HepG2 (cell line): ENCODE data around the gene TMEM8B. TPM values are rescaled to one million over a fixed set of nuclear protein-coding genes. Genes with fewer than 3 reads are reported as not detected.

ENCODE experiments used
- ATAC-seq: fragments of 200-7000 bp; cut with Tn5 transposase; 3 replicates; pipeline ENCODE4 v1.9.1; 2020; ENCODE audit warnings: mild to moderate bottlenecking, moderate library complexity
- BruUV-seq: library from RNA; stranded (reverse); fragments of 400-500 nt; replicated peaks from 2 replicates; lab custom pipeline; 2021; lab: Mats Ljungman, UMichigan
- CTCF ChIA-PET: fragments of 300-600 bp; formaldehyde crosslinking; extraction: SDS; loops from one replicate; lab custom pipeline; 2021; ENCODE audit warnings: low total read pairs, inconsistent platforms, low intra/inter-chr PET ratio; lab: Yijun Ruan, JAX
- POLR2A ChIA-PET: fragments of 350-600 bp; sonication (Branson Sonifier 250); formaldehyde crosslinking; loops from one replicate; lab custom pipeline; 2020; ENCODE audit warnings: antibody characterized with exemption, inconsistent platforms; lab: Yijun Ruan, JAX
- DNase-seq: peaks from one replicate; pipeline ENCODE4 v3.0.0-alpha.2; 2015; ENCODE audit warnings: low spot score
- FAIRE-seq: peaks from 3 replicates; lab custom pipeline; 2011; peaks lifted over from hg19 to GRCh38; lab: Jason Lieb, UNC
- H2AFZ ChIP-seq: one replicate; pipeline ENCODE4 v1.6.1; 2011; ENCODE audit warnings: low read length, inconsistent platforms
- H3K27ac ChIP-seq: fragments of 300-600 bp; 3 replicates; pipeline ENCODE4 v1.8.0; 2011; ENCODE audit warnings: mixed run types, mild to moderate bottlenecking, mixed read lengths, low read length, inconsistent platforms; ENCODE audit not compliant: insufficient read depth; ENCODE audit errors: extremely low read length
- H3K27me3 ChIP-seq, 2 experiments: fragments of 200-600 bp in 1 of 2; 2 replicates in 1 of 2; 3 replicates in 1 of 2; pipeline versions ENCODE4 v1.6.0 to v1.8.0; 2011; ENCODE audit warnings: low read length in 2 of 2, mild to moderate bottlenecking in 2 of 2, moderate library complexity in 2 of 2, inconsistent platforms in 1 of 2; ENCODE audit not compliant: insufficient read depth in 2 of 2, control insufficient read depth in 1 of 2
- H3K36me3 ChIP-seq, 2 experiments: fragments of 200-600 bp in 1 of 2; replicated peaks in 1 of 2; 2 replicates in 1 of 2; 3 replicates in 1 of 2; pipeline versions ENCODE4 v1.5.1 to v1.8.0; 2011; ENCODE audit warnings: low read length in 2 of 2, inconsistent platforms in 1 of 2; ENCODE audit not compliant: insufficient read depth in 2 of 2, control insufficient read depth in 1 of 2
- H3K4me1 ChIP-seq: 2 replicates; pipeline ENCODE4 v1.5.1; 2012; ENCODE audit warnings: low read length, inconsistent platforms; ENCODE audit not compliant: insufficient read depth
- H3K4me2 ChIP-seq: 2 replicates; pipeline ENCODE4 v1.6.0; 2011; ENCODE audit warnings: low read depth, low read length, inconsistent platforms
- H3K4me3 ChIP-seq, 3 experiments: fragments of 200-600 bp in 1 of 3; sonication (generic), shearing (Covaris generic) in 1 of 3; replicated peaks in 1 of 3; 2 replicates each; pipeline ENCODE4 v1.5.1; 2011 to 2016; ENCODE audit warnings: low read length in 3 of 3, inconsistent platforms in 2 of 3, low read depth in 2 of 3, mild to moderate bottlenecking in 2 of 3, control low read depth in 1 of 3, mixed read lengths in 1 of 3; ENCODE audit not compliant: insufficient read depth in 1 of 3
- H3K79me2 ChIP-seq: one replicate; pipeline ENCODE4 v1.6.1; 2011; ENCODE audit warnings: low read length, inconsistent platforms; ENCODE audit not compliant: insufficient read depth
- H3K9ac ChIP-seq: 2 replicates; pipeline ENCODE4 v1.6.0; 2011; ENCODE audit warnings: mild to moderate bottlenecking, low read depth, low read length, inconsistent platforms; ENCODE audit not compliant: insufficient read depth
- H3K9me3 ChIP-seq: 2 replicates; pipeline ENCODE4 v1.5.1; 2012; ENCODE audit warnings: mild to moderate bottlenecking, low read length
- H4K20me1 ChIP-seq: 2 replicates; pipeline ENCODE4 v1.6.0; 2011; ENCODE audit warnings: inconsistent platforms, mild to moderate bottlenecking, low read length, moderate library complexity; ENCODE audit not compliant: insufficient read depth
- ARNT ChIP-seq: fragments of 450-650 bp; IDR thresholded peaks from 2 replicates; pipeline ENCODE4 v1.6.1; 2017
- ESRRA ChIP-seq: sonication (generic); formaldehyde crosslinking; IDR thresholded peaks from 2 replicates; pipeline ENCODE4 v1.5.1; 2020; ENCODE audit warnings: mild to moderate bottlenecking, low read depth, missing genetic modification reagents
- GABPA ChIP-seq, 2 experiments: IDR thresholded peaks; 2 replicates each; pipeline ENCODE4 v1.6.1; 2011 to 2016; ENCODE audit warnings: low read depth in 2 of 2, low read length in 1 of 2, missing biosample characterization in 1 of 2, missing genetic modification characterization in 1 of 2
- KLF16 ChIP-seq, 2 experiments: sonication (generic) in 1 of 2; formaldehyde crosslinking in 1 of 2; IDR thresholded peaks; 2 replicates each; pipeline versions ENCODE4 v1.6.1 to v1.8.0; 2016 to 2023; ENCODE audit warnings: missing genetic modification reagents in 2 of 2, missing compliant biosample characterization in 1 of 2
- MED13 ChIP-seq: sonication (generic); formaldehyde crosslinking; IDR thresholded peaks from 2 replicates; pipeline ENCODE4 v1.5.0; 2020; ENCODE audit warnings: missing genetic modification reagents
- NAIF1 ChIP-seq: sonication (generic); formaldehyde crosslinking; IDR thresholded peaks from 2 replicates; pipeline ENCODE4 v1.5.0; 2020; ENCODE audit warnings: mild to moderate bottlenecking, missing genetic modification reagents, borderline replicate concordance
- TEAD3 ChIP-seq: optimal IDR thresholded peaks from 2 replicates; pipeline ENCODE3; 2016; ENCODE audit warnings: borderline replicate concordance
- TOPORS ChIP-seq: sonication (generic); formaldehyde crosslinking; IDR thresholded peaks from 2 replicates; pipeline ENCODE4 v1.8.0; 2023; ENCODE audit warnings: mild to moderate bottlenecking, missing genetic modification reagents
- ZBTB7A ChIP-seq: sonication (generic); formaldehyde crosslinking; IDR thresholded peaks from 2 replicates; pipeline ENCODE4 v1.8.0; 2022; ENCODE audit warnings: mild to moderate bottlenecking, missing genetic modification reagents
- ZNF12 ChIP-seq: sonication (generic); formaldehyde crosslinking; IDR thresholded peaks from 2 replicates; pipeline ENCODE4 v1.5.0; 2020; ENCODE audit warnings: missing genetic modification reagents
- ZNF136 ChIP-seq: sonication (generic); formaldehyde crosslinking; IDR thresholded peaks from 2 replicates; pipeline ENCODE4 v1.8.1; 2022; ENCODE audit warnings: low read depth, mild to moderate bottlenecking, moderate library complexity, missing genetic modification reagents
- ZNF850 ChIP-seq: sonication (generic); formaldehyde crosslinking; conservative IDR thresholded peaks from 2 replicates; pipeline ENCODE4 v1.9.0; 2021; ENCODE audit warnings: mild to moderate bottlenecking, missing genetic modification reagents
- WGBS: methylation state at CpG from one replicate; pipeline ENCODE4 v1.1.6; 2017; ENCODE audit warnings: low lambda C conversion rate; 5-methylcytosine and 5-hydroxymethylcytosine counted together
- in situ Hi-C: cut with HindIII; loops from 2 replicates; pipeline ENCODE4 v1.10.0; 2017; ENCODE audit warnings: low pct_unique_long_range_greater_than_20kb; ENCODE audit not compliant: extremely low pct_ligation_motif_present
- intact Hi-C: fragments of 100-400 bp; cut with micrococcal nuclease; formaldehyde crosslinking; loops from one replicate; pipeline ENCODE4 v1.10.0; 2022; ENCODE audit not compliant: unreplicated experiment
- polyA plus RNA-seq, 8 experiments: library from polyadenylated mRNA; depleted of rRNA in 3 of 8; stranded (reverse) in 7 of 8; unstranded in 1 of 8; fragments of >200 nt; fragmentation: Illumina TruSeq in 4 of 8; extraction: Trizol in 4 of 8; gene quantifications; 2 replicates each; pipeline versions ENCODE4 v1.2.1 to v1.2.3, GENCODE V29; 2011 to 2016; ENCODE audit warnings: low read depth in 4 of 8, missing spikeins in 1 of 8, mixed read lengths in 1 of 8; ENCODE audit not compliant: insufficient read depth in 1 of 8
- total RNA-seq, 5 experiments: library from RNA; depleted of rRNA; stranded (reverse); fragments of >200 nt; fragmentation: Illumina TruSeq; extraction: Trizol; gene quantifications; 2 replicates each; pipeline ENCODE4 v1.2.3, GENCODE V29; 2016; ENCODE audit warnings: low read depth in 1 of 5
- TF ChIP-seq, protein P1 (sequence below): sonication (generic); formaldehyde crosslinking; IDR thresholded peaks from 2 replicates; pipeline ENCODE4 v1.4.0; 2020; ENCODE audit warnings: mild to moderate bottlenecking, missing genetic modification reagents
- TF ChIP-seq, protein P2 (sequence below): sonication (generic); formaldehyde crosslinking; IDR thresholded peaks from 2 replicates; pipeline ENCODE4 v1.8.0; 2022; ENCODE audit warnings: mild to moderate bottlenecking, missing genetic modification reagents; ENCODE audit not compliant: insufficient replicate concordance
- TF ChIP-seq, protein P3 (sequence below): IDR thresholded peaks from 2 replicates; pipeline ENCODE4 v1.6.1; 2012; ENCODE audit warnings: inconsistent platforms
- TF ChIP-seq, protein P4 (sequence below): sonication (generic); formaldehyde crosslinking; conservative IDR thresholded peaks from 2 replicates; pipeline ENCODE4 v1.4.0; 2020; ENCODE audit warnings: mild to moderate bottlenecking, missing genetic modification reagents, moderate library complexity

The TMEM8B gene
- total and polyA plus RNA-seq, 2 of the 13 experiments (the other 11 are each of a cell fraction or from before 2014, with no cell fraction given) = 2.1 to 2.7 TPM

DNA sequence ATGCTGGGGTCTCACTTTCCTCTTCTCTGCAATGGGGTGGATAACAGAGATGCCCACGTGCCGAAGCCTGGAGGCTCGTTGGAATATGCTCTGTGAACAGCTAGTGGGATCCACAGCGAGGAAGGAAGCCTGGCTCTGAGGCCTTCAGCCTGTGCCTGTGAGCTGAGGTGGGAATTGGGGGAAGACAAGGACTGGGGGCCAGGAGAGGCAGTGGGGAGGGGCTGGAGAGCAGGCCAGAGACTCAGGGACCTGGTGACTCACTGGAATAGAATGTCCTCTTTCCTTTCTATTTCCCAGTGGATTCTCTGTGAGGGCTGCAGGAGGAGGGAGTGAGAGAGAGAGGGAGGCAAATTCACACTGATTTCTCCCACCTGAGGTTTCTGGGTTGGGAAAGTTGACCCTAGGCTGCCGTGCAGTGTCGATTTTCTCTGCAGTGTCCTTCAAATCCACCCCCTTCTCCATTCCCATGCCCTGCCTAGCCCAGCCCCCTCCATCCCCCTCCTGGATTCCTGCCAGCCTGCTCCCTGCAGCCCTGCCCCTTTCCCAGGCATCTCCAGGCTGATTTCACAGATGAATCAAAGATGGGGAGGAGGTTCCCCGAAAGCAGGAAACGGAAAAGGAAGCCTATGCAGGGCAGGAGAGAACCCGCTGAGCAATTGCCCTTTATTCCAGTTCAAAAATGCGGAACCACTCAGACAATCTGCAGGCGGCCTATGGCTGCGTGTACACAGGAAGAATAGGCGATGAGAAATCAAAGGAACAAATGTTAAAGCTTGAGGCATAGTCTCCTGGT, 78.9 kb downstream of the TMEM8B start:
- Histone ChIP-seq H3K27ac (no peak overlapping the region), H3K4me1 (peaks cover 69% of the 10 kb centered on the region), H2AFZ (no peak overlapping the region), H4K20me1 (no peaks in the 10 kb centered on the region), H3K36me3 (no peaks in the 10 kb centered on the region), H3K79me2 (no peaks in the 10 kb centered on the region), H3K4me3 (peak overlapping the region; percentile 35 to 67 (median 52)), H3K27me3 (peaks cover 0 to 12% of the 10 kb centered on the region in 2 experiments; a peak in 2 of 5 replicates), H3K9ac (peak overlapping the region; percentile 57; the same call in 1 of the 2 replicates), H3K4me2 (peak overlapping the region; percentile 96), H3K9me3 (no peaks in the 10 kb centered on the region)
- ATAC-seq (peak; percentile 27), DNase-seq (peak; percentile 62), FAIRE-seq (peak; percentile 23)
- in situ Hi-C loops (no loop called here), intact Hi-C loops (no loop called here)
- POLR2A ChIA-PET = no interaction called here
- no TSS peak for BruUV-seq
- CTCF ChIA-PET = no interaction called here
- 0% methylated on average over 13 of the region's 13 CpGs for WGBS
- TF ChIP-seq ZBTB7A (CRISPR knock-in tag) (no peak), KLF16 (CRISPR knock-in tag; IDR thresholded peaks at IDR 0.05) (no peak), ZNF136 (CRISPR knock-in tag) (no peak), GABPA (IDR thresholded peaks at IDR 0.05; ENCODE audit: low read depth, low read length) (no peak), GABPA (CRISPR knock-in tag; IDR thresholded peaks at IDR 0.05; ENCODE audit: low read depth) (peak; percentile 53), ZNF850 (no peak), ESRRA (CRISPR knock-in tag) (no peak), MED13 (CRISPR knock-in tag) (no peak), TEAD3 (peak; percentile 60), ZNF12 (CRISPR knock-in tag) (no peak), NAIF1 (CRISPR knock-in tag) (no peak), ARNT (no peak), TOPORS (CRISPR knock-in tag) (no peak)
- TF ChIP-seq, protein P1, sequence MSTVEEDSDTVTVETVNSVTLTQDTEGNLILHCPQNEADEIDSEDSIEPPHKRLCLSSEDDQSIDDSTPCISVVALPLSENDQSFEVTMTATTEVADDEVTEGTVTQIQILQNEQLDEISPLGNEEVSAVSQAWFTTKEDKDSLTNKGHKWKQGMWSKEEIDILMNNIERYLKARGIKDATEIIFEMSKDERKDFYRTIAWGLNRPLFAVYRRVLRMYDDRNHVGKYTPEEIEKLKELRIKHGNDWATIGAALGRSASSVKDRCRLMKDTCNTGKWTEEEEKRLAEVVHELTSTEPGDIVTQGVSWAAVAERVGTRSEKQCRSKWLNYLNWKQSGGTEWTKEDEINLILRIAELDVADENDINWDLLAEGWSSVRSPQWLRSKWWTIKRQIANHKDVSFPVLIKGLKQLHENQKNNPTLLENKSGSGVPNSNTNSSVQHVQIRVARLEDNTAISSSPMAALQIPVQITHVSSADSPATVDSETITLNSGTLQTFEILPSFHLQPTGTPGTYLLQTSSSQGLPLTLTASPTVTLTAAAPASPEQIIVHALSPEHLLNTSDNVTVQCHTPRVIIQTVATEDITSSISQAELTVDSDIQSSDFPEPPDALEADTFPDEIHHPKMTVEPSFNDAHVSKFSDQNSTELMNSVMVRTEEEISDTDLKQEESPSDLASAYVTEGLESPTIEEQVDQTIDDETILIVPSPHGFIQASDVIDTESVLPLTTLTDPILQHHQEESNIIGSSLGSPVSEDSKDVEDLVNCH (CRISPR knock-in tag) = no peak
- TF ChIP-seq, protein P2, sequence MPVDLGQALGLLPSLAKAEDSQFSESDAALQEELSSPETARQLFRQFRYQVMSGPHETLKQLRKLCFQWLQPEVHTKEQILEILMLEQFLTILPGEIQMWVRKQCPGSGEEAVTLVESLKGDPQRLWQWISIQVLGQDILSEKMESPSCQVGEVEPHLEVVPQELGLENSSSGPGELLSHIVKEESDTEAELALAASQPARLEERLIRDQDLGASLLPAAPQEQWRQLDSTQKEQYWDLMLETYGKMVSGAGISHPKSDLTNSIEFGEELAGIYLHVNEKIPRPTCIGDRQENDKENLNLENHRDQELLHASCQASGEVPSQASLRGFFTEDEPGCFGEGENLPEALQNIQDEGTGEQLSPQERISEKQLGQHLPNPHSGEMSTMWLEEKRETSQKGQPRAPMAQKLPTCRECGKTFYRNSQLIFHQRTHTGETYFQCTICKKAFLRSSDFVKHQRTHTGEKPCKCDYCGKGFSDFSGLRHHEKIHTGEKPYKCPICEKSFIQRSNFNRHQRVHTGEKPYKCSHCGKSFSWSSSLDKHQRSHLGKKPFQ (CRISPR knock-in tag) = peak; percentile 52
- TF ChIP-seq, protein P3, sequence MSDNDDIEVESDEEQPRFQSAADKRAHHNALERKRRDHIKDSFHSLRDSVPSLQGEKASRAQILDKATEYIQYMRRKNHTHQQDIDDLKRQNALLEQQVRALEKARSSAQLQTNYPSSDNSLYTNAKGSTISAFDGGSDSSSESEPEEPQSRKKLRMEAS = 0 out of 2 replicates have a peak, but pooled peaks have one; percentile 9
- TF ChIP-seq, protein P4, sequence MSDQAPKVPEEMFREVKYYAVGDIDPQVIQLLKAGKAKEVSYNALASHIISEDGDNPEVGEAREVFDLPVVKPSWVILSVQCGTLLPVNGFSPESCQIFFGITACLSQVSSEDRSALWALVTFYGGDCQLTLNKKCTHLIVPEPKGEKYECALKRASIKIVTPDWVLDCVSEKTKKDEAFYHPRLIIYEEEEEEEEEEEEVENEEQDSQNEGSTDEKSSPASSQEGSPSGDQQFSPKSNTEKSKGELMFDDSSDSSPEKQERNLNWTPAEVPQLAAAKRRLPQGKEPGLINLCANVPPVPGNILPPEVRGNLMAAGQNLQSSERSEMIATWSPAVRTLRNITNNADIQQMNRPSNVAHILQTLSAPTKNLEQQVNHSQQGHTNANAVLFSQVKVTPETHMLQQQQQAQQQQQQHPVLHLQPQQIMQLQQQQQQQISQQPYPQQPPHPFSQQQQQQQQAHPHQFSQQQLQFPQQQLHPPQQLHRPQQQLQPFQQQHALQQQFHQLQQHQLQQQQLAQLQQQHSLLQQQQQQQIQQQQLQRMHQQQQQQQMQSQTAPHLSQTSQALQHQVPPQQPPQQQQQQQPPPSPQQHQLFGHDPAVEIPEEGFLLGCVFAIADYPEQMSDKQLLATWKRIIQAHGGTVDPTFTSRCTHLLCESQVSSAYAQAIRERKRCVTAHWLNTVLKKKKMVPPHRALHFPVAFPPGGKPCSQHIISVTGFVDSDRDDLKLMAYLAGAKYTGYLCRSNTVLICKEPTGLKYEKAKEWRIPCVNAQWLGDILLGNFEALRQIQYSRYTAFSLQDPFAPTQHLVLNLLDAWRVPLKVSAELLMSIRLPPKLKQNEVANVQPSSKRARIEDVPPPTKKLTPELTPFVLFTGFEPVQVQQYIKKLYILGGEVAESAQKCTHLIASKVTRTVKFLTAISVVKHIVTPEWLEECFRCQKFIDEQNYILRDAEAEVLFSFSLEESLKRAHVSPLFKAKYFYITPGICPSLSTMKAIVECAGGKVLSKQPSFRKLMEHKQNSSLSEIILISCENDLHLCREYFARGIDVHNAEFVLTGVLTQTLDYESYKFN (CRISPR knock-in tag) = 0 out of 2 replicates have a peak, but pooled peaks have one; percentile 10
